Measurements from ENCODE around the gene TRIM46. TPM values are rescaled to one million over a fixed set of nuclear protein-coding genes. Genes with fewer than 3 reads are reported as not detected.

The TRIM46 gene
- total and polyA plus RNA-seq, 9 of the 15 experiments (the other 6 are each of a cell fraction or from before 2014, with no cell fraction given) = 0.05 to 0.60 (median 0.16) TPM; not detected in 3

- DNase-seq (ENCODE audit: extremely low read depth in 1 of 4, low spot score in 3 of 4) (peak in 1 of 4 experiments; percentile 0), FAIRE-seq (no peak), ATAC-seq (no peak)
- Histone ChIP-seq H3K9me3 (replicated peaks; ENCODE audit: control insufficient read depth, insufficient read depth, low read depth, low read length) (no peaks in the 10 kb centered on the region), H3K4me3 (no peak overlapping the region), H2AFZ (ENCODE audit: low read depth, low read length) (no peak overlapping the region), H3K27ac (ENCODE audit: extremely low read depth, low read depth, low read length) (no peak overlapping the region), H3K4me2 (ENCODE audit: insufficient read depth, low read length) (no peak overlapping the region), H3K36me3 (ENCODE audit: control insufficient read depth, insufficient read depth, low read length) (peaks cover 35% of the 10 kb centered on the region), H3K79me2 (ENCODE audit: control insufficient read depth, insufficient read depth, low read length) (peaks cover 15% of the 10 kb centered on the region), H4K20me1 (replicated peaks; ENCODE audit: control insufficient read depth, insufficient read depth, low read length) (no peaks in the 10 kb centered on the region), H3K27me3 (ENCODE audit: control insufficient read depth in 2 of 2, insufficient read depth in 2 of 2, low read length in 2 of 2) (no peaks in the 10 kb centered on the region), H3K4me1 (replicated peaks in 1 of 2; ENCODE audit: control insufficient read depth in 2 of 2, insufficient read depth in 2 of 2, low read length in 2 of 2) (peaks cover 16 to 34% of the 10 kb centered on the region in 2 experiments; a peak in 4 of 5 replicates), H3K9ac (ENCODE audit: insufficient read depth in 1 of 2, low read depth in 2 of 2, low read length in 2 of 2) (no peak overlapping the region), H3K9me1 (ENCODE audit: control insufficient read depth, insufficient read depth, low read length) (no peaks in the 10 kb centered on the region)
- in situ Hi-C loops (cut with MboI) (no loop called here), intact Hi-C loops (cut with micrococcal nuclease) (no loop called here)
- TF ChIP-seq CC2D1A (IDR thresholded peaks at IDR 0.05) (no peak), ZNF12 (CRISPR knock-in tag; IDR thresholded peaks at IDR 0.05) (no peak), ZNF121 (CRISPR knock-in tag; conservative IDR thresholded peaks at IDR 0.05) (peak; percentile 65; the same call in 1 of the 2 replicates)
- WGBS (ENCODE audit: insufficient coverage, low coverage, missing lambda C conversion rate) = no CpG with 5 or more reads among the region's 2 CpGs
- POLR2A ChIA-PET = interaction anchor here (0.6 kb wide), 2 partner anchors 95 to 113 kb away, joined by 3 read pairs; no protein-coding TSS in a partner anchor
- BruUV-seq (replicated peaks) = TSS peak; percentile 25
- CTCF ChIA-PET (ENCODE audit: low intra/inter-chr PET ratio) = interaction anchor here (0.8 kb wide), 1 partner anchor 58 kb away, joined by 6 read pairs; no protein-coding TSS in a partner anchor
Measured at GRCh38 chr1:155170101-155170785, 3.4 kb upstream of the TRIM46 start.

GRCh38 chr1:155170806-155171205, 2.8 kb upstream of the TRIM46 start:
- no peaks in the 10 kb centered on the region for H3K9me1 ChIP-seq (ENCODE audit: control insufficient read depth, insufficient read depth, low read length)
- peaks cover 16 to 40% of the 10 kb centered on the region in 2 experiments; a peak in 4 of 5 replicates for H3K4me1 ChIP-seq (replicated peaks in 1 of 2; ENCODE audit: control insufficient read depth in 2 of 2, insufficient read depth in 2 of 2, low read length in 2 of 2)
- POLR2A ChIA-PET = interaction anchor here (0.6 to 2.6 kb wide), 2 partner anchors 23 to 96 kb away, joined by 3 to 12 read pairs; no protein-coding TSS in a partner anchor
- WGBS (ENCODE audit: insufficient coverage, low coverage, missing lambda C conversion rate) = 83% methylated on average over 7 of the region's 7 CpGs
- CTCF ChIA-PET (ENCODE audit: low intra/inter-chr PET ratio) = interaction anchor here (0.8 kb wide), 1 partner anchor 58 kb away, joined by 6 read pairs; no protein-coding TSS in a partner anchor
- ATAC-seq (no peak), DNase-seq (ENCODE audit: extremely low read depth in 1 of 4, low spot score in 3 of 4) (no peak), FAIRE-seq (no peak)
- in situ Hi-C loops (cut with MboI) (no loop called here), intact Hi-C loops (cut with micrococcal nuclease) (no loop called here)
- H3K4me3 ChIP-seq = no peak overlapping the region
- H4K20me1 ChIP-seq (replicated peaks; ENCODE audit: control insufficient read depth, insufficient read depth, low read length) = no peaks in the 10 kb centered on the region
- H2AFZ ChIP-seq (ENCODE audit: low read depth, low read length) = no peak overlapping the region
- no peaks in the 10 kb centered on the region for H3K27me3 ChIP-seq (ENCODE audit: control insufficient read depth in 2 of 2, insufficient read depth in 2 of 2, low read length in 2 of 2)
- H3K9me3 ChIP-seq (replicated peaks; ENCODE audit: control insufficient read depth, insufficient read depth, low read depth, low read length) = no peaks in the 10 kb centered on the region
- H3K4me2 ChIP-seq (ENCODE audit: insufficient read depth, low read length) = no peak overlapping the region
- H3K79me2 ChIP-seq (ENCODE audit: control insufficient read depth, insufficient read depth, low read length) = peaks cover 15% of the 10 kb centered on the region
- BruUV-seq (replicated peaks) = no TSS peak
- H3K27ac ChIP-seq (ENCODE audit: extremely low read depth, low read depth, low read length) = no peak overlapping the region
- H3K9ac ChIP-seq (ENCODE audit: insufficient read depth in 1 of 2, low read depth in 2 of 2, low read length in 2 of 2) = no peak overlapping the region
- peaks cover 35% of the 10 kb centered on the region for H3K36me3 ChIP-seq (ENCODE audit: control insufficient read depth, insufficient read depth, low read length)
- TF ChIP-seq ZNF384 (IDR thresholded peaks at IDR 0.05; ENCODE audit: low read depth, low read length) = no peak
- TF ChIP-seq HES1 (IDR thresholded peaks at IDR 0.05; ENCODE audit: low read depth) = no peak
- TF ChIP-seq RBM34 (IDR thresholded peaks at IDR 0.05; ENCODE audit: borderline replicate concordance, insufficient read depth, low read length) = no peak
- TF ChIP-seq ZNF583 (CRISPR knock-in tag; IDR thresholded peaks at IDR 0.05) = no peak
- TF ChIP-seq CTCF (IDR thresholded peaks at IDR 0.05 in 2 of 3, conservative IDR thresholded peaks at IDR 0.05 in 1 of 3; ENCODE audit: insufficient read depth in 2 of 3, low read depth in 1 of 3, low read length in 3 of 3) = no peak
- no peak for TF ChIP-seq NFRKB (IDR thresholded peaks at IDR 0.05; ENCODE audit: low read depth)
- TF ChIP-seq ELK3 (CRISPR knock-in tag; IDR thresholded peaks at IDR 0.05) = no peak
